HG02943 (cell line): Measurements from ENCODE around the gene FKBP10.

Source experiments
- ATAC-seq: cut with Tn5 transposase; IDR thresholded peaks from one replicate; pipeline ENCODE4 v1.9.1; 2021; ENCODE audit warnings: mild to moderate bottlenecking, low read depth, moderate library complexity; ENCODE audit not compliant: unreplicated experiment

FKBP10 gene

DNA sequence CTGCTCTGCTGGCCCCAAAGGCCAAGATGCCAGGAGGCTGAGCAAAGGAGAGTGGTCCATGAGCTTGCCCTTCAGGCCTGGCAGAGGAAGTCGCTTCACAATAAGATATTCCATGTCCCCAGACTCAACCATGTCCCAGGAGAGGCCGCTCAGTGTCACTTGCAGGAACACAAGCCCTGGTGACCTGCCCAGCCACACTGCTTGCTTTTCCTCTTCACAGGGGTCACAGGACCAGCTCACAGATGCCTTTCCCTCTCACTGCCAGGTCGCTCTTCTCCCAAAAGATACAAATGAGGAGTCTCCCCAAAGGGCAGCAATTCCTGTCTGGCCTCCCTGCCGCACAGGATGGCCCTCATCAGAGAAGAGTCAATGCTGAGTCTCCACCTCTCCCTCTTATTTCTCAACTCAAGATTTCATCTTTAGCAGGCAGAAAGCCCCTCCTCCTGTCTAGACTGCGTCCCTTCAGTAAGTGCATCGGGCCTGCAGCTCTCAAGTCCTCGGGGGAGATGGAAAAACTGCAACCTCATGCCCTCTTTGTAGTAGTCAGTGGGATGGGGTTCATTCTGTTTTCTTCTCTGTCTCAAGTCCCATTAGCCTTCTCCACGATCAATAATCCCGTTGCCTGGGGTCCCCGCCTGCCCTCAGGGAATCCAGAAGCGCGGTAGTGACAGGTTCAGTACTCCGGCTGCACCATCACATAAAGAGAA is 31.2 kb upstream of the FKBP10 start:
- no peak for ATAC-seq

DNA sequence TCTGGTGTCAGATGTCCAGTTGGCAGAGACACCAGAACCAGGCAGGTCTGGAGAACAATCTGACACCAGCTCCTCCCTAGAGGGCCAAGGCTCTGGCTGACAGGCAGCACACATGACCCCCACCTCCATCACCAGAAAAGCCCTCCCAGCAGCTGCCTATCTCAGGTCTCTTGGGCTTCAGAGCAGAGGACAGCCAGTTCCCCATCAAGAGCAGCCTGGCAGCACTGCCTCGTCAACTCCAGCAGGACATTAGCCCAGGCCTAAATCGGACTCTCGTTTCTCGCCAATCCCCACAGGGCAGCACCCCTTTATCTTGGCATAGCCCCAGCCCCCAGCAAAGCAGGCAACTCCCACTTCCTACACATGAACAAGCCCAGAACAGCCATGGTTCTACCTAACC is 30.7 kb upstream of the FKBP10 start:
- ATAC-seq: no peak

DNA sequence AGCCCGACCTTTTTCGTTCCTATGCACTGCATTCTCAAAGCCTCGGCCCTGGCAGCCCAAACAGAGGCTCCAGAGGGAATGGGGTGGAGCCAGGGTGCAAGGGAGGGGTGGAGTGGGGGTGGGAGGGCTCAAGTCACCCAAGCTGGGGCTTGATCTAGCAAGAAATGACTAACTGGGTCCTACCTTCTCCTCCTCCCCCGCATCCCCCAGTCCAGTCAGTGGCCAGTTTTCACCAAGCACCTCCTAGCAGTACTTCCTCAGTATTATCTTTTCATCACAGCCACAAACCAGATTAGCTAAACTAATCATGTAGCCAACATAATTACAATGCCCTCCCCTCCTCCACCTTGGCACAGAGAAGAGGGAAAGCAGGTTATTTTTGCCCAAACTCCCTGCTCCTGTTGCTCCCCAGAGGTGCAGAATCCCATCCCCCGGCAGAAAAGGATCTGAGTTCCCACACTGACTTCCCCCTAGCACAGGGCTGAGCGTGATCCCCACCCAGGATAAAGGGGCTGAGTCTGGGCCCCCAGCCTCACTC is 28.5 kb upstream of the FKBP10 start:
- ATAC-seq: no peak

DNA sequence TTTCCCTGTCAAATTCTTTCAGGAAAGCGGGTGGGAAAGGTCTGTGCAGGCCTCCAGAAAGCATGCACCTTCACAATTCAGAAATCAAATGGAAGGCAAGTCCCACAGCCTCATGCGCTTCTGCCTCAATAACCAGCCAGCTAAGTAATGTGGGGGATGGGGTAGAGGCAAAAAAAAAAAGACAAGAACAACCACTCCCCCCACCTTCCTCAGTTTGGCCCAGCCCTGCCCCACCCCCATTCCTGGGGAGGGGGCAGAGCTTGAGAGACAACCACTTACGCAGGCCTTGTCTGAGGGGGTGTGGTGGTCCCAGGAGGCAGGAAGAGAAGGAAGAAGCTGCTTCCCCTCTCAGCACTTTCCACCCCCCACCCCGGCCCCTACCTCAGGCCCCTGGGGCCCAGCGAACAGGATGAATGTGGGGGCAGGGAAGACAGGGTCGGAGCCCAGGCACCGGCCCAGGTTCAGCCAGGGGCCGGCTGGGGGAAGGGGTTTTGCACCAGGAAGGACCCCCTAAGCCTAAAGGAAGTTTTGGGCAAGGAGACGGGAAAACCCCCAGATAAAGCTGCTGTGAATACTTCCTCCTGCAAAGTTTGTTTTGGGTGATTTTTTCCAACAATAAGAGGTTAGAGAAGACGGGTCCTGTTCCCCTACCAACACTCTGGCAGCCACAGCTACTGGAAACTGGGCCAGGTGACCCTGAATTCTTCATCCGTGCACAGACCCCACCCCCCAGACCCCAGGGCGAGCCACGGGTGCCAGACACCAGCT is 27.5 kb upstream of the FKBP10 start:
- no peak for ATAC-seq

DNA sequence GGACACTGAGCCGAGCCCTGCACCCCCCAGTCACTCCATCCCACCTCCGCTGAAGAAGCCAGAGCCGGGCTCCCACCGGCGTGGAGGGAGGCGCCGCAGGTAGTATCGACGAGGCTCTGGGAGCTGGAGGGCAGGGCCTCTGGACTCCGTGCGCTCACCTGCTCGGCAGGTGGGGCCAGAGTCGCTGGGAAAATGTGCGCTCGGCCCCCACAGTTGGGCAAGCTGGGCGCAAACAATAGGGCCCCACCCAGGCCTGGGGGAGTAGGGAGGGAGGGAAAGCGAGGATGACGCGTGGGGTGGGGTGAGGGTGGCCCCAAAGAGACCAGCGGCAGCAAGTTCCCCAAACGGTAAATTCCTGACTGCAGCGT is 27.0 kb upstream of the FKBP10 start:
- no peak for ATAC-seq

DNA sequence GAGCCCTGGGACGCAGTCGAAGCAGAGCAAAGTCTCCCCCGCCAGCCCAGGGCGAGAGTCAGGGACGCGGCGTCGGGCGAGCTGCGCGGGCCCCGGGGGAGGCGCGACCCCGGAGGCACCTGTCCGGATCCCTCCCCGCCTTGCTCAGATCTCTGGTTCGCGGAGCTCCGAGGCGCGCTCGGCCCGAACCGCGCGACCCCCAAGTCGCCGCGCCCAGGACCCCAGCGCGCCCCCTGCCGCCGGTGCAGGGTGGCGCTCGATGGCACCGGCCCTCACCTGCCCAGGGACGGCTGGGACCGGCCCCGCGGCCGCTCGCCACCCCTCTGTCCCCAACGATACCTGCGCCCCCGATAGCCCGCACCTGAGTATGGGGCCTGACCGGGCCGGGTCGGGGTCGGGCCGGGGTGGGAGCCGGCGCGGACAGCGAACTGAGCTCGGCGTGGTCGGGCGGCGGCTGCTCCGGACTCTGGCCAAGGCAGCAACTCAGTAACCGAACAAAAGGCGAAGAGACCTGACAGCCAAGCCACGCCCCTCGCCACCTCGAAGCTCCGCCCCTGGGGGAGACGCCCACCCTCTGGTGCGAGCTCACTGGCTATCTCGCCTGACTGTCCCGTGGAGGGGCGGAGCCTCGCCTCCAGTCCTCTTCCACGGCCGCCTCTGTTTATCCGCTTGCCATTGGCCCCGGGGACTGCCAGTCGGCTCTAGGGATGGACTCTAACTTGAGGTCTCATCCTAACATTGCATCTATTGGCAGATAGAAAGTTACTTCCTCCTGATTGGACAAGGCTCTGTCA is 26.4 kb upstream of the FKBP10 start, which contains the start of gene JUP:
TSS of gene JUP (minus strand) at position 485 of the 794 bp plus-strand sequence. CDS start 14,857 bp downstream, outside the sequence.
- ATAC-seq: peak; percentile 70

DNA sequence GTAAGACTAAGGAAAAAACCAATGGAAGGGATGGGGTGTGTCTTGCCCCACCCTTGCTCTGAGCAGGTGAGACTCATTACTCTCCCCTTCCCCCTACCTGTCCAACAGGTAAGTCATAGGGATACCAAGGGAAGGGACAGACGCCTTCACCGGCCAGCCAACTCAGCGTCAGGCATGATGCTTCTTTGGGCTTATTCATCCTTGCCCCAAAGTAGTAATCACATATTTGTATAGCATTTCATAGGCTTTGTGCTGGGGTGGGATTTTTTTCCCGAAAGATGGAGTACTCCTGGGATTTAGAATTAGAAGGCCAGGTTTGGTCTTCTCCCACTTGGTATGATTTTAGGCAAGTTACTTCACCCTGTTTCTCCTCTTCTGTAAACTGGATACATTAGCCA is 25.8 kb upstream of the FKBP10 start:
- no peak for ATAC-seq

DNA sequence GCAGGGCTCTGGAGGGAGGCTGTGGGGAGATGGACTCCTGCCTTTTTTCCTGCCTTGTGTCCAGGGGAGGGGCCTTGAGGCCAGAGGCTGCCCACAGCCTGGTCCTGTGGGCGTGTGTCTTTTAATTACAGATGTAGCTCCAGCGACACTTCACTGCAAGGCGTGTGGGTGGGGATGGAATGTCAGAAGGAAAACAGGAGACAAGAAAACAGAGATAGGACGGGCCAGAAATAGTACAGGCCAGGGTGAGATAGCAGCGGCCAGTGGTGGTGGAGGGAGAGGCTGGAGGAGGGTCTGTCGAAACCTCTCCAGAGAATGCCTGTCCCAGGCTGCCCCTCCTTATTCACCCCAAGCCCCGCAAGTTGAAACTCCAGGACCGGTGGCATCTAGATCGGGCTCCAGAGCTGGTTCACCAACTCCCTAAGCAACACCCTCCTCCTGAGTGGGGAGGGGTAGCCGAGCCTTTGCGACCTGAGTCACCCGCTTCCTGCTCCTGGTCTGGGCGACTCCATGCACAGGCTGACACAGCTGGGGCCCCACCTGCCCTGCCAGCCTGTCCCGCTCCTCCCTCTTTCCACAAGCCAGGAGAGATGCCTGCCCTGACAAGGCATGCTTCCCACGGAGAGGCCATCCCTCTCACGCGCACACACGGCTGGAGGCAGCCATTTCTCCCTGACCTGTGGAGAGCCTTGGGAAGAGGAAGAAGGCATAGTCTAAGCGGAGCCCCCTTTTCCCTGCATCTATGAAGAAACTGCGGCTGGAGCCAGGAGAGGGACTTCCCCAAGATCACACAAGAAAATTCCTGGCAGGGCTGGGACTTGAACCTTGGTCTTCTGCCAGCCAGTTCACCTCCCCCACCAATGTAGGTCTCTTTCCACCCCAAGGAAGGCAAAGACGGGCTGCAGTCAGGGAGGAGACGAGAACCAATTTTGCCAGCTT is 19.7 kb upstream of the FKBP10 start:
- no peak for ATAC-seq

DNA sequence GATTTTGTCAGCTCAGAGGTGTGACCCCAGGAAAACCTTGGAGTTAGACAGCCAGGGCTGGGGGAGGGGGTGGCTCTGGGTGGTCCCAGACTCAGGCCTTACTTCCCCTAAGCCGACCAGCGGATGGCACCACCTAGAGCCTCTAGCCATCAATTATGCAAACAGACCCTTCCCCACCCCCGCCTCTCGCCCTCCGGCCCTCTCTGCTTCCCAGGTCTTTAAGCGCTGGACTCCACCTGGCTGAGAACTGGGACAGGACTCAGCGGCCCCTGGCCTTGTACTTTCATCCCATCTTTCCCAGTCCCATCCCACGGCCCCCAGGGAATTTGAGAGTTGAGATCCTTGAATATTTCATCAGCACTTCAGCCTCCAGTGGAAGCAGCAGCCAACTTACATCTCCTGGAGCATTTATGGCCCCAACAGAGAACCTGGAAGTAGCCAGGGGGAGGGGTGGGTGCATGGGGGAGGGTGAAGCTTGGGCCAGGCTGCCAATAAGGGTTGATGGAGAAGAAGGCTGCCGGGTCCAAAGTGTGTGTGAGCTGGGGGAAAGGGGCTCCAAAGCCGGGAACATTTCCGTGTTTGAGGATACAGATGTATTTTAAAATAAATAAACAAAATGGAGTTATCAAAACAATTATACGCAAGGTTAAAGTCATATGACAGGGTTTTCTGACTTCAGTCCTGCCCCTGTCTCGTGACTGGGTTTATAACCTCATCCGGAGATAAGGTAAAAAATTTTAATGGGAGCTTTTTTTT is 18.8 kb upstream of the FKBP10 start:
- no peak for ATAC-seq

DNA sequence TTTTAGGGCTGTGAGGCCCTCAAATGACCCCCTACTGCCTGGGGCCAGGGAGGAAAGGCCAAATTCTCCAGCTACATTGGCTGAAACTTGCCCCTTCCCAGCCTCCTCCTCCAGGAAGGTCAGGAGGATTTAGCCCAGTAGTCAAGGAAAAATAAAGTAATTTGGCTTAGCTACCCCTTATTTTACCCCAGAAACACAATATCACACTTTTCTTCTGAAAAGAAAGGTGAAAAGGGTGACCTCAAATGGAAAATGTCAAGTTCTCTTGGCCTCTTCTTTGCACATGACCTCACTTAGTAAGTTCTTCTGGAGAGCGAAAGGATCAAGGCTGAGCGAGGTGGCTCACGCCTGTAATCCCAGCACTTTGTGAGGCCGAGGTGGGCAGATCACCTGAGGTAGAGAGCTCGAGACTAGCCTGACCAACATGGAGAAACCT is 18.2 kb upstream of the FKBP10 start:
- ATAC-seq: no peak

DNA sequence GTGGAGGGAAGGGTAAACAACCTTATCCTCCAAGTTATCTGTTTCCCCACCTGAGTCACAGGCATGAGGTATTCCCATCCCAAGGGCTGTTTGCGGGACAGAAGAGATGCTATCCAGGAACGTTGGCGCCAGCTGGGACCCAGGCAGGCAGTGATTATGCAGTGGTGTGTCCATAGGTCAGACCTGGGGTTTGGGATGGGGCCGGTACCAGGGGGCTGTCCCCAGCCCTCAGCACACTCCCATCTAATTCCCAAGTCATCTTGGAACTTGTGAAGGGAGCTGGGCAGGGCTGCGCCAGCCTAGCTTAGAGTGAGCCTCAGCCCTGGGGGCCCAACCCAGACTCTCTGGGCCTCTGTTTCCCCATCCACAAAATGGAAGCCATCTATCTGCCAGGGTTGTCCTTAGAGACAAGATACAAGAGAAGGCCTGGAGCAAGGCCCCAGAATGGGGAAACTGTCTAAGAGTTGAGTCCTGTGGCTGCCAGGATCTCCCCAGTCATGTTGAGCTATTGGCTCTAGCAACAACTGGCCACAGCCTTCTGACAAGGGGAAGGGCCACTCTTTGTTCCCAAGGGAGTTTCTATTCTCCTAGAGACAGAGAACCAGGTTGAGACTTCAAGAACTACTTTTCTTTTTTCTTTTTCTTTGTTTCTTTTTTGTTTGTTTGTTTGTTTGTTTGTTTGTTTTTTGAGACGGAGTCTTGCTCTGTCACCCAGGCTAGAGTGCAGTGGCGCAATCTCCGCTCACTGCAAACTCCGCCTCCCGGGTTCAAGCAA is 16.5 kb upstream of the FKBP10 start:
- no peak for ATAC-seq

DNA sequence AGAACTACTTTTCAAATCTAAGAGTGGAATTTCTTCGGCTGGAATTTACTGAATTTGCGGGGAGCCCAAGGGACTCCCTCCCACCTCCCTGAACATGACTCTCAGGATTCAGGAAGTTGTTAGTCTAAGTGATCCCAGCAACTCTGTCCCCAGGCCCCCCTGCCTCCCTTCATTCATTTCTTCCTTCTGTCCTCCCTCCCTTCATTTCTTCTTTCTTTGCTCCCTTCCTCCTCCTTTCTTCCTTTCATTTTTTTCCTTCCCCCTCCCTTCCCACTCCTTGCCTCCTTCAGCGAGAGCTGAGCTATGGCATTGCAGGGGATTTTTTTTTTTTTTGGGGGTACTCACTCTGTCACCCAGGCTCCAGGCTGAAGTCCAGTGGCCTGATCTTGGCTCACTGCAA is 15.4 kb upstream of the FKBP10 start:
- ATAC-seq: no peak

DNA sequence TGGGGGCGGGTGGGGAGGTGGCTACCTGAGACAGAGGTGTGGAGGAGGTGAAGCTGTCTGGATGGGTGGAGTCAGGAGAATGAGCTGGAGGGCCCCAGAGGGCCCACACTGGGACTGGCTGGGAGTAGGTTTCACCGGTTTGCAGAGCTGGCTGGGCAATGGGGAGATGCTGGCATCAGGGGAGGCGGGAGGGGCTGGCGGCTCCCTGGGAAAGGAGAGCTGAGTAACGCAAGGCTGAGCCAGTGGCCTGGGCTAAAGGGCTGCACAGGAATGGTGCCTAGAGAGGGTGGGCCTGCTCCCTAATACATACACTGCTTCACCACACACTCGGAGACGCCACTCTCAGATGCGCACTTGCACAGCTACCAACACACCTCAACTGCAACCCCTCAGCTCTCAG is 13.4 kb upstream of the FKBP10 start:
- no peak for ATAC-seq

DNA sequence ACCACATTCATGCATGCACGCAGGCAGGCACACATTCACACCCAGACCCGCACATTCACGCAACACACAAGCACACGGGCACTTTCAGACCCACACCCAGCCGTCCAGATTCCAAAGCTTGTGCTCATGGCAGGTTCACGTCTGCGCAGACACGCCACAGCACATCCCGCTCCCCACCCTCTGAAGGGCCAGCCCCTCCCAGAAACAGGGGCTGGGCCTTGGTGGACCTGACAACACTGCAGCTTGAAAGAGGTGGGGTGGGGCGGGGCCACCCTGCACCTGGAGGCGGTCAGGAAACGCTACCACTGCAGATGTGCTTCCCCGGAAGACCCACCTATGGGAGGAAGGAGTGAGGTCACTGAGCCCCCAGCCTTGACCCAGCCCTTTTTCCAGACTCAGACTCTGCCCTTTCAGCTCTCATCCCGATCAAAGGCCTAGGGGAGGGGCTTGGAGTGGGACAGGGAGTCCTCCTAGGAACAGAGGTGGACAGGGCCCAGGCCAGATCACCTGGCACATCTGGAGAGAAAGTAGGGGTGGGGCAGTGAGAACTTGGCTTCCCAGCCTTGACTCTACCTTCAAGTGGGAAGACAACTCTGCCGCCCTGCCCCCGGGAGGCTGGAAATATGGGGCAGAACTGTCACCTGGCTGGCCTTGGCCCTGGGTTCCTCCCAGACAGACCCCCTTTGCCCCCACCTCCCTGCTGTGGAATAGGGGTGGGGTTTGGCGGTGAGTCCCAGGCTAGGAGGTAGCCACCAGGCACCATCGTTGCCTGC is 12.0 kb upstream of the FKBP10 start:
- ATAC-seq: no peak

DNA sequence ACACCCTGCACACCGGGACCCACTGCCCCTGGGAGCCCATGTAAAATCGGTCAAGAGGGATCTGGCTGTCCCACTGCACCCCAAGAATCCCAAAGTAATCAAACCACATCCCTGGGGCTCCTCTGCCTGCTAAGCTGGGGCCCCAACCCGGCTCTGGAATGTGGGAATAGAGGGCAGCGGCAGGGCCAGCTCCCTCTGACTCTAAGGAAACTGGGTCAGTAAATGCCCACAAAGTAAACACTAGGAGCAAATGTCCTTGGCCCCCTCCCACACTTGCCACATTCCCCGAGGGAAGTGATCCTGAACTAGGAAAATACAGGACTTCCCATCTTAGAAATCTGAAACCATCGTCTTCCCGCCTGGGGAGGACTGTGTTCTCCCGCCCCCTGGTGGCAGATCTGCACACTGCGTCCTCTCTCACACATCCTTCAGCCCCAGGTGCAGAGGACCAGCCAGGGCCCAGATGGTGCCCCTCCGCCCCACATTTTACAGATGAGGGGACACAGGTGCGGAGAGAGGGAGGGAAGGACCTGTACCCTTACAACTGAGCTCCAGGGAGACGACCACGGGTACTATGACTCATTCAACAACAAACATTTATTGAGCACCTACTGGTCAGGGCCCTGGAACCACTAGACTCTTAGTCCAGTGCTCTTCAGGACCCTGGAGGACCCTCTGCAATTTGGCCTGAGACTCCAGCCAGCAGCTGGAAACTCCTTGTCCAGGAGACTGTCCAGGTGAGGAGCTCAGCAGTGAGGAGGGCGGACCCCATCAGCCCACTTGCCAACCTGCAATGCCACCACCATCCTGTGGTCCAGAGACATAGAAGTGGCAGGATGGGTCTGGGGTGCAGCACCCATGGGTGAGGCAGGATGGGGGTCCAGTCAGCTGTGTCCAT is 11.2 kb upstream of the FKBP10 start:
- no peak for ATAC-seq
